ENCODE measurements around the gene NPM3. TPM values are rescaled to one million over a fixed set of nuclear protein-coding genes. Genes with fewer than 3 reads are reported as not detected.

The NPM3 gene
- total RNA-seq, 3 donors from 2014 or later = 14.4 to 27.4 (median 15.3) TPM

DNA sequence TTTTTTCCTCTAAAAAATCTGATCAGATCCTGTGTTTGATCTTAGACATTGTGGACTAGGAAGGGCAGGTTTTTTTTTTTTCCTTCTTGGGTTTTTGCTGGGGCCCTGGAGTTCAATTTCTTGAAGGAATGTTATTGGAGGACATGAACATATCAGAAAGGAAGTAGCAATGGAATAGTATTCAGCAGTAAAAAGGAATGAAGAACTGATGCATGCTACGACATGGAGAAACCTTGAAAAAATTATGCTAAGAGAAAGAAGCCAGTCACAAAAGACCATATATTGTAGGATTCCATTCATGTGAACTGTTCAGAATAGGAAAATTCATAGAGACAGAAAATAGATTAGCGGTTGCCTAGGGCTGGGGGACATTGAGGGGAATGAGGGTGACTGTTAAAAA, 41.3 kb downstream of the NPM3 start:
- no peak for ATAC-seq
- Histone ChIP-seq H3K4me1 (ENCODE audit: low read depth) (no peaks in the 10 kb centered on the region), H3K9me3 (no peaks in the 10 kb centered on the region), H3K36me3 (ENCODE audit: low read depth) (no peaks in the 10 kb centered on the region), H3K4me3 (no peak overlapping the region)
- no peak for DNase-seq
- TF ChIP-seq, protein P1, sequence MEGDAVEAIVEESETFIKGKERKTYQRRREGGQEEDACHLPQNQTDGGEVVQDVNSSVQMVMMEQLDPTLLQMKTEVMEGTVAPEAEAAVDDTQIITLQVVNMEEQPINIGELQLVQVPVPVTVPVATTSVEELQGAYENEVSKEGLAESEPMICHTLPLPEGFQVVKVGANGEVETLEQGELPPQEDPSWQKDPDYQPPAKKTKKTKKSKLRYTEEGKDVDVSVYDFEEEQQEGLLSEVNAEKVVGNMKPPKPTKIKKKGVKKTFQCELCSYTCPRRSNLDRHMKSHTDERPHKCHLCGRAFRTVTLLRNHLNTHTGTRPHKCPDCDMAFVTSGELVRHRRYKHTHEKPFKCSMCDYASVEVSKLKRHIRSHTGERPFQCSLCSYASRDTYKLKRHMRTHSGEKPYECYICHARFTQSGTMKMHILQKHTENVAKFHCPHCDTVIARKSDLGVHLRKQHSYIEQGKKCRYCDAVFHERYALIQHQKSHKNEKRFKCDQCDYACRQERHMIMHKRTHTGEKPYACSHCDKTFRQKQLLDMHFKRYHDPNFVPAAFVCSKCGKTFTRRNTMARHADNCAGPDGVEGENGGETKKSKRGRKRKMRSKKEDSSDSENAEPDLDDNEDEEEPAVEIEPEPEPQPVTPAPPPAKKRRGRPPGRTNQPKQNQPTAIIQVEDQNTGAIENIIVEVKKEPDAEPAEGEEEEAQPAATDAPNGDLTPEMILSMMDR (IDR thresholded peaks at IDR 0.05) = no peak
- intact Hi-C loops (cut with DNase I, micrococcal nuclease) = no loop called here

- Histone ChIP-seq H3K4me1 (ENCODE audit: low read depth) (no peaks in the 10 kb centered on the region), H3K36me3 (ENCODE audit: low read depth) (no peaks in the 10 kb centered on the region), H3K9me3 (no peaks in the 10 kb centered on the region), H3K4me3 (no peak overlapping the region)
- TF ChIP-seq, protein P1 (IDR thresholded peaks at IDR 0.05) = no peak
- intact Hi-C loops (cut with DNase I, micrococcal nuclease) = no loop called here
- no peak for ATAC-seq
- no peak for DNase-seq
Measured at GRCh38 chr10:101736666-101737065, 46.6 kb downstream of the NPM3 start.

GRCh38 chr10:101732096-101732495, 51.1 kb downstream of the NPM3 start:
- no peaks in the 10 kb centered on the region for H3K4me1 ChIP-seq (ENCODE audit: low read depth)
- H3K36me3 ChIP-seq (ENCODE audit: low read depth) = no peaks in the 10 kb centered on the region
- H3K9me3 ChIP-seq = no peaks in the 10 kb centered on the region
- DNase-seq = no peak
- H3K4me3 ChIP-seq = no peak overlapping the region
- TF ChIP-seq, protein P1 (IDR thresholded peaks at IDR 0.05) = no peak
- intact Hi-C loops (cut with DNase I, micrococcal nuclease) = no loop called here
- ATAC-seq = no peak

Other genes starting within 250 kb of the NPM3 start
- gene POLL, start 195.2 kb downstream of the NPM3 start, total RNA-seq = 10 to 100 TPM; 27.2 to 36.1 (median 32.1) TPM
- gene DPCD, start 195.1 kb downstream of the NPM3 start, total RNA-seq = 10 to 100 TPM in 1 of 3 donors, 1 to 10 TPM in 2; 6.8 to 12.3 (median 9.9) TPM
- 100 to 1,000 TPM in 1 of 3 donors, 10 to 100 TPM in 2; 57.3 to 126 (median 73.3) TPM for gene FBXW4, start 88.3 kb downstream of the NPM3 start, total RNA-seq
- gene FGF8, start 7.3 kb downstream of the NPM3 start, total RNA-seq = not detected
- gene OGA, start 35.0 kb upstream of the NPM3 start, total RNA-seq = 100 to 1,000 TPM in 2 of 3 donors, 10 to 100 TPM in 1; 80.8 to 112 (median 110) TPM
- gene KCNIP2, start 60.4 kb upstream of the NPM3 start, total RNA-seq = 1 to 10 TPM; 3.7 to 5.9 (median 4.2) TPM